ENCODE measurements around the gene P2RX4. TPM values are rescaled to one million over a fixed set of nuclear protein-coding genes. Genes with fewer than 3 reads are reported as not detected.

Gene P2RX4
- total RNA-seq, 2 experiments from 2014 or later, result 10.8 to 17.7 TPM

DNA sequence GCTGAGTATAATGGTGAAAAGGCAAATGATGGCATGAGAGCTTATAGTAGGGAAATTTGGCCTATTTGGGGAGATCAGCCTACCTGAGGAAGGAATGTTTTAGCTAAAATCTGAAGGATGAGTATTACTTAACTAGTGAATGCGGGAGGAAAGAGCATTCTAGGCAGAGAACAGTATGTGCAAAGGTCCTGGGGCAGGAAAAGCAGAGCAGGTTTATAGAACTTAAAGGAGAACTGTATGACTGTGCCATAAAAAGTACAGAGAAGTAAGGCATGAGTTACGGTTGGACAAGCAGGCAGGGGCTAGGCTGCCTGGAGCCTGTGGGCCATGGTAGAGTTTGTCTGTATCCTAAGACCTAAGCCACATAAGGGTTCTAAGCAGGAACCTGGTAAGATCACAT lies 21.7 kb upstream of the P2RX4 start:
- TF ChIP-seq, protein P1, sequence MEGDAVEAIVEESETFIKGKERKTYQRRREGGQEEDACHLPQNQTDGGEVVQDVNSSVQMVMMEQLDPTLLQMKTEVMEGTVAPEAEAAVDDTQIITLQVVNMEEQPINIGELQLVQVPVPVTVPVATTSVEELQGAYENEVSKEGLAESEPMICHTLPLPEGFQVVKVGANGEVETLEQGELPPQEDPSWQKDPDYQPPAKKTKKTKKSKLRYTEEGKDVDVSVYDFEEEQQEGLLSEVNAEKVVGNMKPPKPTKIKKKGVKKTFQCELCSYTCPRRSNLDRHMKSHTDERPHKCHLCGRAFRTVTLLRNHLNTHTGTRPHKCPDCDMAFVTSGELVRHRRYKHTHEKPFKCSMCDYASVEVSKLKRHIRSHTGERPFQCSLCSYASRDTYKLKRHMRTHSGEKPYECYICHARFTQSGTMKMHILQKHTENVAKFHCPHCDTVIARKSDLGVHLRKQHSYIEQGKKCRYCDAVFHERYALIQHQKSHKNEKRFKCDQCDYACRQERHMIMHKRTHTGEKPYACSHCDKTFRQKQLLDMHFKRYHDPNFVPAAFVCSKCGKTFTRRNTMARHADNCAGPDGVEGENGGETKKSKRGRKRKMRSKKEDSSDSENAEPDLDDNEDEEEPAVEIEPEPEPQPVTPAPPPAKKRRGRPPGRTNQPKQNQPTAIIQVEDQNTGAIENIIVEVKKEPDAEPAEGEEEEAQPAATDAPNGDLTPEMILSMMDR (conservative IDR thresholded peaks at IDR 0.05; ENCODE audit: low read length), result no peak
- no peak for TF ChIP-seq EZH2phosphoT487 (IDR thresholded peaks at IDR 0.05; ENCODE audit: borderline replicate concordance, low read depth, low read length)
- Histone ChIP-seq H3K9me2 (ENCODE audit: insufficient read depth, low read length) (no peaks in the 10 kb centered on the region), H3K79me2 (ENCODE audit: insufficient read depth, low read depth, low read length) (no peaks in the 10 kb centered on the region), H2AFZ (ENCODE audit: low read length) (no peak overlapping the region), H3K4me3 (ENCODE audit: low read depth, low read length, poor library complexity, severe bottlenecking) (no peak overlapping the region), H3K4me2 (ENCODE audit: low read length) (no peak overlapping the region), H3K36me3 (ENCODE audit: insufficient read depth, low read length) (no peaks in the 10 kb centered on the region), H4K20me1 (ENCODE audit: insufficient read depth, low read length) (no peaks in the 10 kb centered on the region), H3K27ac (ENCODE audit: low read depth, low read length, poor library complexity, severe bottlenecking) (no peak overlapping the region), H3K9me3 (ENCODE audit: low read length) (no peaks in the 10 kb centered on the region), H3K4me1 (ENCODE audit: insufficient read depth, low read length, poor library complexity, severe bottlenecking) (peaks cover 8% of the 10 kb centered on the region)
- no peak for DNase-seq (ENCODE audit: low spot score)
- intact Hi-C loops (cut with micrococcal nuclease; ENCODE audit: unreplicated experiment), result no loop called here
- CTCF ChIA-PET (ENCODE audit: unreplicated experiment), result no interaction called here
- POLR2A ChIA-PET, result no interaction called here
- BruUV-seq (replicated peaks), result no TSS peak

DNA sequence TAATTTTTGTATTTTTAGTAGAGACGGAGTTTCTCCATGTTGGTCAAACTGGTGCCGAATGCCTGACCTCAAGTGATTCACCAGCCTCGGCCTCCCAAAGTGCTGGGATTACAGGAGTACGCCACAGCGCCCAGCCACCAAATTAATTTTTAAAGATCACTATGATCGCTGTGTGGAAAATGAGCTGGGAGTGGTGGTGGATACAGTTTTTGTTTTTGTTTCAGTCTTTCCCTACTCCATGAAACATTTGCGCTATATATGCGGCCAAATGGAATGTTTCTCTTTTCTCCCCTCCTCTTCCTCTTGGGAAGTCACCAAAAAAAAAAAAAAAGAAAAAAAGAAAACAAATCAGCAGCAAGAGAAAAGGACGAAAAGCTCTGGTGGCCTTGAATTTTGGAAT lies 20.8 kb upstream of the P2RX4 start:
- Histone ChIP-seq H3K9me3 (ENCODE audit: low read length) (no peaks in the 10 kb centered on the region), H3K79me2 (ENCODE audit: insufficient read depth, low read depth, low read length) (no peaks in the 10 kb centered on the region), H3K36me3 (ENCODE audit: insufficient read depth, low read length) (no peaks in the 10 kb centered on the region), H3K4me2 (ENCODE audit: low read length) (no peak overlapping the region), H3K9me2 (ENCODE audit: insufficient read depth, low read length) (no peaks in the 10 kb centered on the region), H3K4me1 (ENCODE audit: insufficient read depth, low read length, poor library complexity, severe bottlenecking) (peaks cover 8% of the 10 kb centered on the region), H2AFZ (ENCODE audit: low read length) (no peak overlapping the region), H3K4me3 (ENCODE audit: low read depth, low read length, poor library complexity, severe bottlenecking) (no peak overlapping the region), H4K20me1 (ENCODE audit: insufficient read depth, low read length) (no peaks in the 10 kb centered on the region), H3K27ac (ENCODE audit: low read depth, low read length, poor library complexity, severe bottlenecking) (no peak overlapping the region)
- ChIA-PET CTCF (ENCODE audit: unreplicated experiment) (no interaction called here), POLR2A (interaction anchor here (0.6 to 0.9 kb wide), 2 partner anchors 139 to 304 kb away, joined by 3 to 4 read pairs; no protein-coding TSS in a partner anchor)
- no peak for TF ChIP-seq EZH2phosphoT487 (IDR thresholded peaks at IDR 0.05; ENCODE audit: borderline replicate concordance, low read depth, low read length)
- TF ChIP-seq, protein P1 (conservative IDR thresholded peaks at IDR 0.05; ENCODE audit: low read length), result no peak
- intact Hi-C loops (cut with micrococcal nuclease; ENCODE audit: unreplicated experiment), result no loop called here
- DNase-seq (ENCODE audit: low spot score), result no peak
- no TSS peak for BruUV-seq (replicated peaks)

DNA sequence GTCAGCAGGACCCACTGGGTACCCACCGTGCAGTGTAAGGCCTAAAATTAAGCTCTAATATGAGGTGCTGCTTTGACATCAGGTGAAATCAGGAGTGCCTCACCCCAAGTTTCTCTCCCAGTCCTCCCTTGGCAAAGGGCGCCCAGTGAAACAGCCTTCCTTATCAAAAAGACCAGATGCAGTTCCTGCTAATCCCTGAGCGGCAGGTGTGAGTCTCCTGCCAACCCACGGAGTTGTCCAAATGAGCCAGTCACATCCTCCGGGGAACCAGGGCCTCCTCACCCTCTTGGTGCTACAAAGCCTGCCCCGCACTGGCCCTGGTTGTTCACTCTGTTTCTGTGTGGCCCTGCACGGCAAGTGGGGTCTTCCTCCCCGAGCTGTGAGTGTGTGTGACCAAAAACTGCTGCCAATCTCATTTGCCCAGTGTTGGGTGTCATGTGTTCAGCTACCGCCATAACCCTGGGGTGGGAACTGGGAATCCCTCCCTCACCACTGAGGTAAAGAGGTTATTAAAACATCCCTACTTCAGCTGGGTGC lies 20.2 kb upstream of the P2RX4 start:
- H2AFZ ChIP-seq (ENCODE audit: low read length), result no peak overlapping the region
- H3K4me1 ChIP-seq (ENCODE audit: insufficient read depth, low read length, poor library complexity, severe bottlenecking), result peaks cover 8% of the 10 kb centered on the region
- intact Hi-C loops (cut with micrococcal nuclease; ENCODE audit: unreplicated experiment), result no loop called here
- no peaks in the 10 kb centered on the region for H3K9me2 ChIP-seq (ENCODE audit: insufficient read depth, low read length)
- TF ChIP-seq, protein P1 (conservative IDR thresholded peaks at IDR 0.05; ENCODE audit: low read length), result no peak
- no peak for TF ChIP-seq EZH2phosphoT487 (IDR thresholded peaks at IDR 0.05; ENCODE audit: borderline replicate concordance, low read depth, low read length)
- BruUV-seq (replicated peaks), result no TSS peak
- H3K27ac ChIP-seq (ENCODE audit: low read depth, low read length, poor library complexity, severe bottlenecking), result no peak overlapping the region
- no peaks in the 10 kb centered on the region for H3K36me3 ChIP-seq (ENCODE audit: insufficient read depth, low read length)
- H4K20me1 ChIP-seq (ENCODE audit: insufficient read depth, low read length), result no peaks in the 10 kb centered on the region
- POLR2A ChIA-PET, result interaction anchor here (0.6 to 0.9 kb wide), 3 partner anchors 140 to 1071 kb away, joined by 3 to 4 read pairs (median 3); no protein-coding TSS in a partner anchor
- no peak overlapping the region for H3K4me3 ChIP-seq (ENCODE audit: low read depth, low read length, poor library complexity, severe bottlenecking)
- no peaks in the 10 kb centered on the region for H3K79me2 ChIP-seq (ENCODE audit: insufficient read depth, low read depth, low read length)
- H3K4me2 ChIP-seq (ENCODE audit: low read length), result no peak overlapping the region
- CTCF ChIA-PET (ENCODE audit: unreplicated experiment), result no interaction called here
- DNase-seq (ENCODE audit: low spot score), result no peak
- no peaks in the 10 kb centered on the region for H3K9me3 ChIP-seq (ENCODE audit: low read length)
